ENCODE data around the gene UNKL.

Gene UNKL

GRCh38 chr16:1414532-1415260, at the start of gene UNKL:
Gene UNKL, minus strand, starts transcription at chr16:1414704. Its CDS starts 13 bp downstream, at chr16:1414691.
- peak in 44 of 56 donors; percentile 5 to 76 (median 34) for DNase-seq

GRCh38 chr16:1461146-1461545, 46.6 kb upstream of the UNKL start:
- no peak for DNase-seq

- no peak for DNase-seq
These were observed 46.2 kb upstream of the UNKL start for GRCh38 chr16:1460602-1461138.

- no peak for DNase-seq
These were observed 45.5 kb upstream of the UNKL start for GRCh38 chr16:1459967-1460366.

- no peak for DNase-seq
These were observed 44.5 kb upstream of the UNKL start for GRCh38 chr16:1458977-1459341.

GRCh38 chr16:1458336-1458976, 44.0 kb upstream of the UNKL start:
- DNase-seq: peak in 2 of 56 donors; percentile 2 to 8

- no peak for DNase-seq
These were observed 43.2 kb upstream of the UNKL start for GRCh38 chr16:1457489-1458245.

- no peak for DNase-seq
These were observed 42.4 kb upstream of the UNKL start for GRCh38 chr16:1456951-1457350.

GRCh38 chr16:1455190-1456171, 41.0 kb upstream of the UNKL start:
- DNase-seq: no peak

- no peak for DNase-seq
These were observed 40.1 kb upstream of the UNKL start for GRCh38 chr16:1454561-1454960.

- DNase-seq: no peak
These were observed 38.8 kb upstream of the UNKL start for GRCh38 chr16:1453316-1453715.

GRCh38 chr16:1452530-1452929, 38.0 kb upstream of the UNKL start:
- DNase-seq: no peak

- DNase-seq: no peak
These were observed 37.3 kb upstream of the UNKL start for GRCh38 chr16:1451702-1452392.

GRCh38 chr16:1450841-1451240, 36.3 kb upstream of the UNKL start:
- no peak for DNase-seq

- no peak for DNase-seq
These were observed 35.7 kb upstream of the UNKL start for GRCh38 chr16:1450218-1450617.

- DNase-seq: no peak
These were observed 34.8 kb upstream of the UNKL start for GRCh38 chr16:1449201-1449788.

GRCh38 chr16:1448536-1449116, 34.1 kb upstream of the UNKL start:
- DNase-seq: no peak

GRCh38 chr16:1447965-1448364, 33.5 kb upstream of the UNKL start:
- no peak for DNase-seq

GRCh38 chr16:1446296-1447080, 32.0 kb upstream of the UNKL start:
- DNase-seq: no peak

Data from amygdala (tissue), 56 donors.